GM12872 (cell line): Measurements from ENCODE around the gene SSMEM1.

Experiments used
- TF ChIP-seq, protein P1 (sequence below): IDR thresholded peaks from 3 replicates; pipeline ENCODE4 v1.5.1; 2011; ENCODE audit warnings: low read depth, mild to moderate bottlenecking, low read length, moderate library complexity; ENCODE audit not compliant: insufficient read depth

The SSMEM1 gene

DNA sequence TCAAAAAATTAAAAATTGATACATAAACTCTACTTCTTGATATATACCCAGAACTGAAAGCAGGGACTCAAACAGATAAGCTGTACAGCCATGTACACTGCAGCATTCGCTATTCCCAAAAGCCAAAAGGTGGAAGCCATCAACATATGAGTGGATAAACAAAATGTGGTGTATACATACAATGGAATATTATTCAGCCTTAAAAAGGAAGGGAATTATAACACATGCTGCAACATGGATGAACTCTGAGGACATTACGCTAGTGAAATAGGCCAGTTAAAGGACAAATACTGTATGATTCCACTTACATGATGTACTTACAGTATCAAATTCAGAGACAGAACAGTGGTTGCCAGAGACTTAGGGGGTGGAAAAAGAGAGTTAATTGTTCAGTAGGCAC is 10.6 kb upstream of the SSMEM1 start:
- TF ChIP-seq, protein P1, sequence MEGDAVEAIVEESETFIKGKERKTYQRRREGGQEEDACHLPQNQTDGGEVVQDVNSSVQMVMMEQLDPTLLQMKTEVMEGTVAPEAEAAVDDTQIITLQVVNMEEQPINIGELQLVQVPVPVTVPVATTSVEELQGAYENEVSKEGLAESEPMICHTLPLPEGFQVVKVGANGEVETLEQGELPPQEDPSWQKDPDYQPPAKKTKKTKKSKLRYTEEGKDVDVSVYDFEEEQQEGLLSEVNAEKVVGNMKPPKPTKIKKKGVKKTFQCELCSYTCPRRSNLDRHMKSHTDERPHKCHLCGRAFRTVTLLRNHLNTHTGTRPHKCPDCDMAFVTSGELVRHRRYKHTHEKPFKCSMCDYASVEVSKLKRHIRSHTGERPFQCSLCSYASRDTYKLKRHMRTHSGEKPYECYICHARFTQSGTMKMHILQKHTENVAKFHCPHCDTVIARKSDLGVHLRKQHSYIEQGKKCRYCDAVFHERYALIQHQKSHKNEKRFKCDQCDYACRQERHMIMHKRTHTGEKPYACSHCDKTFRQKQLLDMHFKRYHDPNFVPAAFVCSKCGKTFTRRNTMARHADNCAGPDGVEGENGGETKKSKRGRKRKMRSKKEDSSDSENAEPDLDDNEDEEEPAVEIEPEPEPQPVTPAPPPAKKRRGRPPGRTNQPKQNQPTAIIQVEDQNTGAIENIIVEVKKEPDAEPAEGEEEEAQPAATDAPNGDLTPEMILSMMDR, result no peak

DNA sequence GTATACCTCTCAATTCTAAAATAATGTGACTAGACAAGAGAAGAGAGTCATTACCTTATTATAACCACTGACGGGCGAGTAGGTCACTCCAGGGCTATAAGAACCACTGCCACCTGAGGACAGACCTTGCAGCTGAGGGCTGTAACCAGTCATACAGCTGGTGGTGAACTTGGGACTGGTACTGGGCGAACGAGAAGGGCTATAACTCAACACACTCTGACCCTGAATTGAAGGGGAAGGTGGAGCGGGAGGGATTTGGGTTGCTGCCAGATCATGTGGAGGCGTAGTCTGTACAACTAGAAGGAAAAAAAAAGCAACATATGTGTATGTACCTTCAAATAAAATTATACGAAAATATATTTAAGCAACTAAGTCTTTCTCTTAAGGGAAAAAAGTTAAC is 5.9 kb upstream of the SSMEM1 start:
- TF ChIP-seq, protein P1, result no peak

DNA sequence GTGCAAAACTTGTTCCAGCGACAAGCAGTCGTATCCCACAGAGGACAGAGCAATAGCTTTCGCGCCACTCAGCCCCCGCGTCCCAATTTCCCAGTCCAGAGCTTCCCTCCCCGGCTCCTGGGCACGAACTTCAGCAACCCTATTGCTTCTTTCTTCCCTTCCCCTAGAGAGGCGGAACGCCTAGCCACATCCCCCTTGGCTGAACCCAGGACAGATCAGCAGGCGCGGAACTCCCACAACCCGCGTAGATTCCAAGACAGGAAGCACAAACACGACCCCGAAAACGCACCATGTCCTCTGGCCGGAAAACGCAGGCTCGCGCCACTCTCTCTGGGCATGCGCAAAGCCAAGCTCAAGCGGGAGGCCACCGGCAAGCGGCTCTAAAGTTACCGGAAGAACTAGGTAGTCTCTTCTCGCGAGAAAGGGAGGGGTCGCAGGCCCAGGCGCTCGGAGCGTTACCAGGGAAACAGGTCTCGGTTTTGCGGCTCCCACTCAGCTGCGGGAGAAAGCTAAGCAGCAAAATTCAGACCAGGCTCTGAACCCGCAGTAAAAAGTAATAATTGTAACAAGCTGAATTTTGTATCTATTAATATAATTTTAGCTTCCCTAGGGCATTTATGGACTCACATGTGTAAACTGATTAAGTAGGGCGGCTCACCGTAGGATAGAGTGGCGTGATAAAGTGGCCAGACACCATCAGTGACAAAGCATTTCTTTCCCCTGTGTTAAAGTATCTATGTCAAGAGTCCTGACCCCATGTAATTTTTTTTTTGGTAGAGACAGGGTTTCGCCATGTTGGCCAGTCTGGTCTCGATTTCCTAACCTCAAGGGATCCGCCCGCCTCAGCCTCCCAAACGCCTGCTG is 2.3 kb upstream of the SSMEM1 start, which contains the start of gene TMEM209:
Gene TMEM209, minus strand, starts transcription at position 323 of the 864 bp plus-strand sequence. Its CDS starts 31 bp downstream, at position 292.
- TF ChIP-seq, protein P1, result no peak

DNA sequence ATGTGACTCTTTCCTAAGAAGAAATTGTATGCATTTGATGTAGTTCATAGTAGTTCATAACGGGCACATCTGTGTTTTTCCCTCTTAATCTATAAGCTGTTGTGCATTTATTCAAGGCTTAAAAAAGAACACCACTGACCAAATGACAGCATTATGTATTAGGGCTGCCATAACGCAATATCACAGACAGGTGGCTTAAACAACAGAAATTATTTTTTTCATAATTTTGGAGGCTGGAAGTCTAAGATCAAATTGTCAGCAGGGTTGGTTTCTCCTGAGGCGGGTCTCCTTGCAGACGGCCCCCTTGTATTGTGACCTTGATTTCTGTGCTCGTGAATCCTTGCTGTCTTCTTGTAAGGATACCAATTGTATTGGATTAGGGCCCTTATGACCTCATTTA is 627 bp upstream of the SSMEM1 start:
- TF ChIP-seq, protein P1, result 0 out of 3 replicates have a peak, but pooled peaks have one; percentile 13

DNA sequence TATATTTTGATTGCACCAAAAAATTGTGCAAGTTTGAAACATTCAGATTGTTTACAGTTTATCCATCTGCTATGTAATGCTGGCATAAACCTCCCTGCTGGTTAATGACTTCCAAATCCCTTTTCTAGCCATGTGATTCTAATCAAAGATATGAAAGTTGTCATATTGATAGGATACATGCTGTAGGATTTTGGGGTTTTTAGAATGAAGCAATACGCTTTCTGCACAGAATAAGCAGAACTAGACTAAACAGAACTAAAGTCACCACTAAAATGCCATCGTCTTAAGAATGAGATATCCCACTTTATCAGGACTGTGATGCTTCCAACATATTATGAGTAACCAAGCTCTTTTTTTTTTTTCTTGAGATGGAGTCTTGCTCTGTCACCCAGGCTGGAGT is 856 bp downstream of the SSMEM1 start:
- TF ChIP-seq, protein P1, result no peak

DNA sequence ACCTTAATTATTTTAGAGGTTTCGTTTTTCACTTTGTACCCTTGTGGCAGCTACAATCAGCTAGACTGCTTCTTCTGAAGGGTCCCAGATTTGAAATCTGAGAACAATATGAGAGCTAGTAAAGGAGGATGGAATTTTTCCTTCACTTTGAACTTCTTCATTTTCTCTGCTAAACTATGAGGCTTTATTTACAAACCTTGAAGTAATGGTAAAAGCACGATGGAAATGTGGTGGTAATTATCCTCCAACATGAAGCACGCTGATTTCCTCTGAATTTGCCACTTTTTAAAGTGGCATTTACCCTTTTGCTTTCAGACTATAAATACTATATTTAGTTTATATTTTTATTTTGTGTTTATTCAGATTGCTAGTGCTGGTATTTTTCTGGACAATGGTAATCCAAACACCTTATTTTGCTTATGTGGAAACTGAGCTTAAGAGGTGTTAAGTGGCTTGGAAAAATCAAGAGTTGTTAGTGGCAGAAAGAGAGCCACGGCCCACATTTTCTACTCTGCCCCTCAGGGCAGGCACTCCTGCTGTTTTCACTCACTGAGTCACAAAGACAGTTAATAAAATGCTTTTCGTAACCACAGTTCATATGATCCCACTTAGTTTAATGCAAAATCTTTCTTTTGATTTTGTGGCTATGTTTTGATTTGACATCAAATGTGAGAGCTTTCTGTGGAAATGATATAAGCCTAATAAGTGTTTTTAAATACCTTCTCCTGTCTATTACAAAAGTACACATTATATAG is 2.7 kb downstream of the SSMEM1 start:
- TF ChIP-seq, protein P1, result no peak

DNA sequence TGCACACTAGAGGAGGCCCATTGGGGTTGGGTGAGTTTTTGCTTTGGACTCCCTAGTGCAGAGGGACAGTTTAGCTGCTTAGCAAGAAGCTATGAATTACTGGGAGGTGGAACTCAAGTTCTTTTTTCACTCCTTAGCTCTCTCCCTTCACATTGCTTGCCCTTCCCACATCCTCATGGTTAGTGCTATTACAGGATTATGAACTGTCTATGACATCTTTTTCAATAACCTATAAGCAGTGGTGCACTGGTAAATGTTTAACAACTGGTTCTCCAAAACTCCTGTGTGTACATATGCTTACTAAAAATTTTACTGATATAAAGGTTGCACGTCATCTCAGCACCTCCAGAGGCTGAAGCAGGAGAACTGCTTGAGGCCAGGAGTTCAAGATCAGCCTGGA is 6.2 kb downstream of the SSMEM1 start:
- TF ChIP-seq, protein P1, result no peak
